Peyer's patch (tissue), 4 donors: Measurements from ENCODE around the gene PVALB. TPM values are rescaled to one million over a fixed set of nuclear protein-coding genes. Genes with fewer than 3 reads are reported as not detected.

ENCODE experiments used
- DNase-seq, 3 donors: peaks; one replicate each; pipeline ENCODE4 v3.0.0-alpha.2; 2017 to 2019
- H3K27ac ChIP-seq, 4 donors: fragments of 200-600 bp; sonication (generic); one replicate each; pipeline ENCODE4 v1.5.1; 2016 to 2019
- H3K27me3 ChIP-seq, 2 donors: fragments of 200-600 bp; sonication (generic); one replicate each; pipeline ENCODE4 v1.5.1; 2019
- H3K36me3 ChIP-seq, 3 donors: fragments of 200-600 bp; sonication (generic); one replicate each; pipeline ENCODE4 v1.5.1; 2016 to 2019
- H3K4me1 ChIP-seq, 4 donors: fragments of 200-600 bp; sonication (generic); one replicate each; pipeline ENCODE4 v1.5.1; 2016 to 2019
- H3K4me3 ChIP-seq, 4 donors: fragments of 200-600 bp; sonication (generic); 1 replicate in 3 of 4; 2 replicates in 1 of 4; pipeline ENCODE4 v1.5.1; 2016 to 2019; ENCODE audit warnings: mild to moderate bottlenecking in 1 of 4
- H3K9me3 ChIP-seq, 4 donors: fragments of 200-600 bp; sonication (generic); one replicate each; pipeline ENCODE4 v1.5.1; 2016 to 2019; ENCODE audit warnings: mild to moderate bottlenecking in 1 of 4
- POLR2A ChIP-seq, 2 donors: fragments of 450-650 bp; IDR thresholded peaks; one replicate each; pipeline ENCODE4 v1.5.1; 2017; ENCODE audit warnings: antibody characterized with exemption in 2 of 2, mild to moderate bottlenecking in 2 of 2, moderate library complexity in 2 of 2
- total RNA-seq, 4 donors: library from RNA; depleted of rRNA; stranded (reverse); fragments of >200 nt; gene quantifications; one replicate each; pipeline ENCODE4 v1.1.0, GENCODE V29; 2016
- TF ChIP-seq, protein P1 (sequence below), 6 experiments: fragments of 450-650 bp in 4 of 6; fragments of 200-600 bp in 2 of 6; sonication (generic) in 1 of 6; IDR thresholded peaks; one replicate each; pipeline ENCODE4 v1.5.1; 2017 to 2019; ENCODE audit warnings: antibody characterized with exemption in 6 of 6, mild to moderate bottlenecking in 3 of 6, moderate library complexity in 1 of 6

The PVALB gene
- total RNA-seq, 4 donors from 2014 or later, result not detected

DNA sequence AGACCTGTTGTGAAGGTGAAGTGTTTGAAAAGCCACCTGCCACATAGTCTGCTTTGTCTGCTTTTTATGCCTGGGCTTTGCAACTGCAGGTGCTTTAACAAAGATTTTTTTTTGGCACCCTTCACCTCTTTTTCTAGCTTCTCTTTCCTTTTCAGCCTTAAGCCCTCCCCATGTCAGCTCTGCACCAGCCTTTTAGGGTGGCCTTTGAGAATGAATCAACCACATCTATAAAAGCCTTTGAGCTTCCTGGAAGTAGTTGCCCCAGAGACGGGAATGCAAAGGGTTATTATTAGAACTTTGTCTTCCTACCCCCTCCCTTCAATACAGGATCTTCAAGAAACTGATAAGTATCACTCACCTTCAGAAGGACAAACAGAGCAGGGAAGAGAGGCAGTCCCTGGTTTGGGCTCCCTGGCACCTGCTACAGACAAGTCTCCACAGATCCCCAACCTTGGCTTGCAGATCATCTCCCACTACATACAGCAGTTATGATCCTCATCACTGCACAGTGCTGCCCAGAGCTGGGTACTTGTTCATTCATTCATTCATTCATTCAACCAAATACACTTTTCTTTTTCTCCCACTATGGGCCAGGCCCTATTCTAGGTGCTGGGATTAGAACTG, 8.0 kb downstream of the PVALB start:
- Histone ChIP-seq H3K27ac (no peak overlapping the region), H3K4me3 (no peak overlapping the region)

DNA sequence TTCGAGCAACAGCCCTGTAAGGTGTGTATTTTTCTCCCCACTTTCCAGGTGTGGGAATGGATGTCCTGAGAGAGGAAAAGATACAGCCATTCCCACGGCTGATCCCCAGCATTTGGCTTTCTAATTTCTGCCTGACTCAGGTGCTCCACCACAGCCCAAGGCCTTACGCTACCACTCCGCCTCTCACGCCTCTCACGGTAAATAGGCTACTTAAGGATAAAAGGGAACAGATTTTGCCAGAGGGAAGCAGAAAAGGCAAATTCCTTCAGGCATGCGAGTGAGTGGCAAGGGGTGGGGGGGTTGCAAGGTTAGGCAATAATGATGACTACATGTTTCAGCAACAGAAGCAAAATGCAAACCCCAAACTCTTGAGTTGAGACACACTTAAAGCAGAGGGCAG, 9.2 kb downstream of the PVALB start:
- TF ChIP-seq, protein P1, sequence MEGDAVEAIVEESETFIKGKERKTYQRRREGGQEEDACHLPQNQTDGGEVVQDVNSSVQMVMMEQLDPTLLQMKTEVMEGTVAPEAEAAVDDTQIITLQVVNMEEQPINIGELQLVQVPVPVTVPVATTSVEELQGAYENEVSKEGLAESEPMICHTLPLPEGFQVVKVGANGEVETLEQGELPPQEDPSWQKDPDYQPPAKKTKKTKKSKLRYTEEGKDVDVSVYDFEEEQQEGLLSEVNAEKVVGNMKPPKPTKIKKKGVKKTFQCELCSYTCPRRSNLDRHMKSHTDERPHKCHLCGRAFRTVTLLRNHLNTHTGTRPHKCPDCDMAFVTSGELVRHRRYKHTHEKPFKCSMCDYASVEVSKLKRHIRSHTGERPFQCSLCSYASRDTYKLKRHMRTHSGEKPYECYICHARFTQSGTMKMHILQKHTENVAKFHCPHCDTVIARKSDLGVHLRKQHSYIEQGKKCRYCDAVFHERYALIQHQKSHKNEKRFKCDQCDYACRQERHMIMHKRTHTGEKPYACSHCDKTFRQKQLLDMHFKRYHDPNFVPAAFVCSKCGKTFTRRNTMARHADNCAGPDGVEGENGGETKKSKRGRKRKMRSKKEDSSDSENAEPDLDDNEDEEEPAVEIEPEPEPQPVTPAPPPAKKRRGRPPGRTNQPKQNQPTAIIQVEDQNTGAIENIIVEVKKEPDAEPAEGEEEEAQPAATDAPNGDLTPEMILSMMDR (IDR thresholded peaks at IDR 0.05), result no peak
- TF ChIP-seq POLR2A (IDR thresholded peaks at IDR 0.05), result no peak
- Histone ChIP-seq H3K9me3 (no peaks in the 10 kb centered on the region), H3K4me3 (no peak overlapping the region), H3K27ac (no peak overlapping the region), H3K27me3 (no peaks in the 10 kb centered on the region), H3K36me3 (no peaks in the 10 kb centered on the region), H3K4me1 (no peaks in the 10 kb centered on the region)
- no peak for DNase-seq

More for the DNA sequence above, 8.0 kb downstream of the PVALB start:
- Histone ChIP-seq H3K9me3 (no peaks in the 10 kb centered on the region), H3K4me1 (no peaks in the 10 kb centered on the region), H3K36me3 (no peaks in the 10 kb centered on the region), H3K27me3 (no peaks in the 10 kb centered on the region)
- no peak for DNase-seq
- TF ChIP-seq, protein P1 (IDR thresholded peaks at IDR 0.05), result no peak
- TF ChIP-seq POLR2A (IDR thresholded peaks at IDR 0.05), result no peak

DNA sequence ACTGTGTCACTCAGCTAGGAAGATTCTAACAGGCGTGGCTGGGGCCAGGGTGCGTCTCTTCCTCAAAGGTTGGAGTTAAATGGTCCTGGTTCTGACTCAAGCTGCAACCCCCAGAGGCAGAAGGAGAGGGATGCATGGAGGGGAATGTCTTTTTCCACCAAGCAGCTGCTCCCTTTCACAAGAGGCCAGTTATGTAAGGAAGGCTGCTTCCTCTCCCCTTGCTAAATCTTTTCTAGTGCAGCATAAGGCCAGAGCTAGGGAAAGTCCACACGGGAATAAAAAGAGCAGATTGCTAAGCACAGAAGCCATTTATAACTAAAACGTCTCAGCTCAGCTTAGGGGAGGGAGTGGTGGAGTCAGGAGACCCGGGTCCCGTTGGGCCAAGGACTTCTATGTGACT, 10.0 kb downstream of the PVALB start:
- Histone ChIP-seq H3K27me3 (no peaks in the 10 kb centered on the region), H3K36me3 (no peaks in the 10 kb centered on the region), H3K4me3 (no peak overlapping the region), H3K27ac (no peak overlapping the region), H3K4me1 (no peaks in the 10 kb centered on the region), H3K9me3 (no peaks in the 10 kb centered on the region)
- TF ChIP-seq, protein P1 (IDR thresholded peaks at IDR 0.05), result no peak
- no peak for TF ChIP-seq POLR2A (IDR thresholded peaks at IDR 0.05)
- no peak for DNase-seq

DNA sequence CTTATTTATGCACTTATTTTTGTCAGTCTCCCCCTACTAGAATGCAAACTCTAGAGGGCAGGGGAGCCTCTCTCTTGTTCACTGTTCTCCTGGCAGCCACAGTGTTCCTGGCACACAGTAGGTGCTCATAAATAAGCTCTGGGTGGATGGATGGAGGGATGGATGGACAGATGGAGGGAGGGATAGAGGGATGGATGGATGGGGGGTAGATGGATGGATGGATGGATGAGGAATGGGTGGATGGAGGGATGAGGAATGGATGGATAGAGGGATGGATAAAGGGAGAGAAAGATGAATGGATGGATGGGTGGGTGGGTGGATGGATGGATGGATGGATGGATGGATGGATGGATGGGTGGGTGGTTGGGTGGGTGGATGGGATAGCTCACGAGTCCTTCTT, 13.5 kb downstream of the PVALB start:
- Histone ChIP-seq H3K27me3 (no peaks in the 10 kb centered on the region), H3K4me1 (no peaks in the 10 kb centered on the region), H3K9me3 (no peaks in the 10 kb centered on the region), H3K27ac (no peak overlapping the region), H3K36me3 (no peaks in the 10 kb centered on the region), H3K4me3 (no peak overlapping the region)
- TF ChIP-seq, protein P1 (IDR thresholded peaks at IDR 0.05), result no peak
- TF ChIP-seq POLR2A (IDR thresholded peaks at IDR 0.05), result no peak
- DNase-seq, result no peak

DNA sequence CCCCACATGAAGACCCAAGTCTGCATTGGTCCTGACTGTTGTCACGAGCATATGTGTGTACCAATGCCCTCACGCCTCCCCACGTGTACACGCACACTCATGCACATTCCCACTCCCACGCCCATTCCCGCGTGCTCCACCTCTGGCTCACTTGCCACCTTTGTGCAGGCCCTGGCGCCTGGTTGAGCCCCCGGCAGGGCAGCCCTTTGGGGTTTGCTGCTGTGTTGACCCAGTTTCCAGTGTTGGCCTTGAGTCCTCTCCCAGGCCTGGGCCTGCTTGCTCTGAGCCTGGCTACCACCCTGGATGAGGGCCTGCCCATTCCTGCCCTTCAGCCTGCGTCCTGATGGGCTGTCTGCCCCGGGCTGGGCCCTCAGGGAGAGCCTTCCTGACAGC, 18.2 kb downstream of the PVALB start:
- Histone ChIP-seq H3K9me3 (no peaks in the 10 kb centered on the region), H3K27ac (no peak overlapping the region), H3K36me3 (no peaks in the 10 kb centered on the region), H3K27me3 (no peaks in the 10 kb centered on the region), H3K4me3 (no peak overlapping the region), H3K4me1 (no peaks in the 10 kb centered on the region)
- no peak for TF ChIP-seq POLR2A (IDR thresholded peaks at IDR 0.05)
- TF ChIP-seq, protein P1 (IDR thresholded peaks at IDR 0.05), result no peak
- no peak for DNase-seq
